Measurements from ENCODE around the gene DNAJB9. TPM values are rescaled to one million over a fixed set of nuclear protein-coding genes. Genes with fewer than 3 reads are reported as not detected.
A peak's percentile ranks its signal among the peaks of the same experiment; 100 is the strongest.

DNAJB9 gene
- total and polyA plus RNA-seq, 9 of the 15 experiments (the other 6 are each of a cell fraction or from before 2014, with no cell fraction given) = 4.3 to 34.2 (median 9.6) TPM

- no peak for DNase-seq (ENCODE audit: extremely low read depth in 1 of 4, low spot score in 3 of 4)
- Histone ChIP-seq H2AFZ (ENCODE audit: low read depth, low read length) (peak overlapping the region; percentile 33; the same call in 1 of the 2 replicates), H3K9me1 (ENCODE audit: control insufficient read depth, insufficient read depth, low read length) (no peaks in the 10 kb centered on the region), H3K27ac (ENCODE audit: extremely low read depth, low read depth, low read length) (no peak overlapping the region), H3K9ac (ENCODE audit: insufficient read depth in 1 of 2, low read depth in 2 of 2, low read length in 2 of 2) (no peak overlapping the region), H4K20me1 (replicated peaks; ENCODE audit: control insufficient read depth, insufficient read depth, low read length) (no peaks in the 10 kb centered on the region), H3K9me3 (replicated peaks; ENCODE audit: control insufficient read depth, insufficient read depth, low read depth, low read length) (no peaks in the 10 kb centered on the region), H3K27me3 (ENCODE audit: control insufficient read depth in 2 of 2, insufficient read depth in 2 of 2, low read length in 2 of 2) (peaks cover 2 to 6% of the 10 kb centered on the region in 2 experiments; a peak in 3 of 5 replicates), H3K4me1 (replicated peaks in 1 of 2; ENCODE audit: control insufficient read depth in 2 of 2, insufficient read depth in 2 of 2, low read length in 2 of 2) (peaks cover 0 to 11% of the 10 kb centered on the region in 2 experiments; a peak in 3 of 5 replicates), H3K4me2 (ENCODE audit: insufficient read depth, low read length) (no peak overlapping the region), H3K36me3 (ENCODE audit: control insufficient read depth, insufficient read depth, low read length) (no peaks in the 10 kb centered on the region), H3K79me2 (ENCODE audit: control insufficient read depth, insufficient read depth, low read length) (no peaks in the 10 kb centered on the region), H3K4me3 (no peak overlapping the region)
- FAIRE-seq = no peak
- no TSS peak for BruUV-seq (replicated peaks)
- 14% methylated on average over 7 of the region's 7 CpGs for WGBS (ENCODE audit: insufficient coverage, low coverage, missing lambda C conversion rate)
- CTCF ChIA-PET (ENCODE audit: low intra/inter-chr PET ratio) = no interaction called here
- intact Hi-C loops (cut with micrococcal nuclease) (no loop called here), in situ Hi-C loops (cut with MboI) (no loop called here)
- POLR2A ChIA-PET = interaction anchor here (0.7 to 1.9 kb wide), 4 partner anchors 8 to 136 kb away, joined by 3 to 8 read pairs (median 4); no protein-coding TSS in a partner anchor
- peak; percentile 31; the same call in 1 of the 3 replicates for ATAC-seq
- TF ChIP-seq CXXC5 (CRISPR knock-in tag; IDR thresholded peaks at IDR 0.05) = peak; percentile 59
- TF ChIP-seq CEBPG (CRISPR knock-in tag; IDR thresholded peaks at IDR 0.05) = no peak
- TF ChIP-seq CEBPG (tag; conservative IDR thresholded peaks at IDR 0.05 in 1 of 2, IDR thresholded peaks at IDR 0.05 in 1 of 2) = peak; percentile 61 to 92
- TF ChIP-seq HOMEZ (CRISPR knock-in tag; IDR thresholded peaks at IDR 0.05) = no peak
- no peak for TF ChIP-seq ATF6 (CRISPR knock-in tag; IDR thresholded peaks at IDR 0.05)
- peak; percentile 65 to 68; a peak in 3 of 4 replicates for TF ChIP-seq TRIM24 (IDR thresholded peaks at IDR 0.05)
- no peak for TF ChIP-seq ZNF57 (CRISPR knock-in tag; IDR thresholded peaks at IDR 0.05)
- TF ChIP-seq CEBPB (tag; IDR thresholded peaks at IDR 0.05) = 0 out of 2 replicates have a peak, but pooled peaks have one; percentile 17
- 0 out of 2 replicates have a peak, but pooled peaks have one; percentile 19 for TF ChIP-seq ATF7 (IDR thresholded peaks at IDR 0.05)
- peak; percentile 15; the same call in 1 of the 2 replicates for TF ChIP-seq EP300 (IDR thresholded peaks at IDR 0.05; ENCODE audit: low read length)
- no peak for TF ChIP-seq ZZZ3 (IDR thresholded peaks at IDR 0.05)
- no peak for TF ChIP-seq ZNF398 (CRISPR knock-in tag; IDR thresholded peaks at IDR 0.05)
- TF ChIP-seq ATF3 (IDR thresholded peaks at IDR 0.05) = peak; percentile 71
- TF ChIP-seq ATF3 (CRISPR knock-in tag; conservative IDR thresholded peaks at IDR 0.05) = no peak
- no peak for TF ChIP-seq SAFB (IDR thresholded peaks at IDR 0.05; ENCODE audit: borderline replicate concordance, low read depth, low read length)
- peak; percentile 31; the same call in 1 of the 2 replicates for TF ChIP-seq L3MBTL2 (IDR thresholded peaks at IDR 0.05)
- no peak for TF ChIP-seq ZNF12 (CRISPR knock-in tag; IDR thresholded peaks at IDR 0.05)
These were observed 36.0 kb downstream of the DNAJB9 start for GRCh38 chr7:108605559-108606201.

Data from K562 (cell line).